ENCODE data around the gene SLC26A6.

The SLC26A6 gene

GRCh38 chr3:48651771-48652170 is 16.5 kb upstream of the SLC26A6 start:
- H3K4me3 ChIP-seq (ENCODE audit: control insufficient read depth, low read depth, low read length) = no peak overlapping the region
- no peak for TF ChIP-seq CTCF (conservative IDR thresholded peaks at IDR 0.05; ENCODE audit: control insufficient read depth, insufficient read depth, low read depth, low read length)
- DNase-seq (ENCODE audit: low read depth) = no peak

DNA sequence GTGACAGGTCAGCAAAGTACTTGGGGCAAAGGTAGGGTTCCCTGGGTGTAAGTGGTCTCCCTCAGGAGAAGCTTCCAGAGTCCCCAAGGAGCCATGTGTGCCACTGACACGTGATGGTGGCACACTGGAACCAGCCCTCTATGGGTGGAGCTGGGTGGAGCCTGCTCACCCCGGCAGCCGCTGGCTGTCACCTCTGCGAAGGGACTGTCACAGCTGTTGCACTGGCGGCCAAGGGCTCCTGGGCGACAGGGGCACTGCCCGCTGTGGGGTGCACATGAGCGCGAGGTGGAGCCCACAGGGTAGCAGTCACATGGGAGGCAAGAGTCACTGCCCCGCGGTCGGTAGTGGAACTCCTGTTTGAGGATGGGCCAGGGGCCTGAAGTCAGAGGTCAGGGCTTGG is 15.5 kb upstream of the SLC26A6 start:
- no peak overlapping the region for H3K4me3 ChIP-seq (ENCODE audit: control insufficient read depth, low read depth, low read length)
- no peak for TF ChIP-seq CTCF (conservative IDR thresholded peaks at IDR 0.05; ENCODE audit: control insufficient read depth, insufficient read depth, low read depth, low read length)
- DNase-seq (ENCODE audit: low read depth) = no peak

- no peak for DNase-seq (ENCODE audit: low read depth)
- TF ChIP-seq CTCF (conservative IDR thresholded peaks at IDR 0.05; ENCODE audit: control insufficient read depth, insufficient read depth, low read depth, low read length) = no peak
- H3K4me3 ChIP-seq (ENCODE audit: control insufficient read depth, low read depth, low read length) = no peak overlapping the region
These were observed 13.1 kb upstream of the SLC26A6 start for GRCh38 chr3:48648188-48648850.

DNA sequence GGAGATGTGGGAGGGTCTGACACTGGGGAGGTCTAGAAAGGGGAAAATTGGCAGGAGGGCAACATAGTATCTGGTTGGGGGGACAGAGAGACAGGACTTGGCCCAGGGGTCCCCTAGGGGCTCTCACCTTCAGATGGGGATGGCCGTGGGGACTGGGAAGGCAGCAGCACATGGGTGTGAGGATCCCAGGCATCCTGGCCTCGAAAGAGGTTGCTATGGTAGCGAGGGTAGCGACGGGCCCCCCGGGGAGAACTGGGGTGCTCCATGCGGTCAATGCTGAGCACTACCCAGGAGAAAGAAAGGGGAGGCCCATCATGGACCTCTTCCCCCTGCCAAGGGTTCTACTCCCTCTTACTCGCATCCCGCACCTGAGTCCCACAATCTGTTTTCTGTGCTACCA is 12.5 kb upstream of the SLC26A6 start:
- no peak for TF ChIP-seq CTCF (conservative IDR thresholded peaks at IDR 0.05; ENCODE audit: control insufficient read depth, insufficient read depth, low read depth, low read length)
- no peak overlapping the region for H3K4me3 ChIP-seq (ENCODE audit: control insufficient read depth, low read depth, low read length)
- DNase-seq (ENCODE audit: low read depth) = no peak

DNA sequence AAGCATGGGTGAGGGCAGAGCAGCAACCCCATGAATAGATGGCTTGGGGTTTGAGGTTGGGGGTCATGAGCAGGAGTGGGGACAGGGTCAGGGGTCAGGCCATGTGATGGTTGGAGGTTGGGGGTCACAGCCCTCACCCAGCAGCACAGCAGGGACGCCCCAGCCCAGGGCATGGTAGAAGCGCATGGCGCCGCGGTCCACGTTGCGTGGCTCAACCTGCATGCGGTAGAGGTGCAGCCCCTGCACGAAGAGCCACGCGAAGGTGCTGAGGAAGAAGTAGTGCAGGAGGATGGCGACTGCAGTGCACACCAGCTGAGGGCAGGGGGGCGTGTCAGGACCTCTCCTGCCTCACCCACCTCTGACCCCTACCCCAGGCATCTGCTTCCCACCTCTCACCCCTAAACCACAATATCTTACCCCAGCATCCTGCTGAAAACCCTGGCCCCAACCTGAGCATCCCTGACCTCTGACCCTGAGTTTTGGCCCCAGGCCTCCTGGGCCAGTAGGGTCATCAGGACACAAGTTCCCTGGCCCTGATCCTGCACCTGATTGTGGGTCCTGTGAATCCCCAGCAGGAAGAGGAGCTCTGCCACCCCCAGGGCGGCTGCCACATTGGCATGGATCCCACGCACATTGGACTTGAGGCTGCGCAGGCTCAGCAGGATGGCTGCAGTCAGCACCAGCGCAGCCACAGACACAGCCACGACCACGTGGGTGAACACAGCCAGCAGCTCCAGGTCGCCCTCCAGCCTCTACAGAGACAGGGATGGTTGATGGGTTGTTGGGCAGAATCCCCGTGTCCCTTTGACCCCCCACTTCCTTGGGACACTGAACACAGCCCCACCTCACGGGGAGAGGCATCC is 9.9 kb upstream of the SLC26A6 start:
- TF ChIP-seq CTCF (conservative IDR thresholded peaks at IDR 0.05; ENCODE audit: control insufficient read depth, insufficient read depth, low read depth, low read length) = no peak
- no peak for DNase-seq (ENCODE audit: low read depth)

GRCh38 chr3:48642605-48643004 is 7.3 kb upstream of the SLC26A6 start:
- DNase-seq (ENCODE audit: low read depth) = no peak
- TF ChIP-seq CTCF (conservative IDR thresholded peaks at IDR 0.05; ENCODE audit: control insufficient read depth, insufficient read depth, low read depth, low read length) = no peak

More for the DNA sequence above, 9.9 kb upstream of the SLC26A6 start:
- no peak overlapping the region for H3K4me3 ChIP-seq (ENCODE audit: control insufficient read depth, low read depth, low read length)

More at GRCh38 chr3:48642605-48643004, 7.3 kb upstream of the SLC26A6 start:
- H3K4me3 ChIP-seq (ENCODE audit: control insufficient read depth, low read depth, low read length) = no peak overlapping the region

Measured in fibroblast of mammary gland (primary cell).